Tibial nerve (tissue), 4 donors: Measurements from ENCODE around the gene SREK1IP1. TPM values are rescaled to one million over a fixed set of nuclear protein-coding genes. Genes with fewer than 3 reads are reported as not detected.

Source experiments
- DNase-seq, 2 donors: peaks; one replicate each; pipeline ENCODE4 v3.0.0-alpha.2; 2019; ENCODE audit warnings: low spot score in 2 of 2
- H3K27ac ChIP-seq, 4 donors: fragments of 200-600 bp; sonication (generic) in 3 of 4; one replicate each; pipeline ENCODE4 v1.5.1; 2017 to 2019; ENCODE audit warnings: mild to moderate bottlenecking in 1 of 4
- H3K27me3 ChIP-seq, 2 donors: fragments of 200-600 bp; sonication (generic) in 1 of 2; one replicate each; pipeline versions ENCODE4 v1.5.1 to v1.6.0; 2017 to 2019
- H3K36me3 ChIP-seq, 3 donors: fragments of 200-600 bp; sonication (generic); one replicate each; pipeline ENCODE4 v1.5.1; 2018 to 2019
- H3K4me1 ChIP-seq, 4 donors: fragments of 200-600 bp; sonication (generic) in 3 of 4; one replicate each; pipeline ENCODE4 v1.5.1; 2017 to 2019
- H3K4me3 ChIP-seq, 4 donors: fragments of 200-600 bp; sonication (generic) in 3 of 4; one replicate each; pipeline ENCODE4 v1.5.1; 2017 to 2019; ENCODE audit warnings: mild to moderate bottlenecking in 1 of 4, moderate library complexity in 1 of 4
- H3K9me3 ChIP-seq, 4 donors: fragments of 200-600 bp; sonication (generic) in 3 of 4; one replicate each; pipeline ENCODE4 v1.5.1; 2017 to 2019
- CTCF ChIP-seq, 5 experiments: fragments of 200-600 bp in 3 of 5; fragments of 450-650 bp in 2 of 5; sonication (generic) in 3 of 5; IDR thresholded peaks; one replicate each; pipeline ENCODE4 v1.5.1; 2016 to 2019; ENCODE audit warnings: antibody characterized with exemption in 5 of 5, mild to moderate bottlenecking in 3 of 5, moderate library complexity in 2 of 5
- EP300 ChIP-seq, 2 donors: sonication (generic); formaldehyde crosslinking; IDR thresholded peaks; one replicate each; pipeline ENCODE4 v1.6.1; 2017; ENCODE audit warnings: antibody characterized with exemption in 2 of 2, mild to moderate bottlenecking in 1 of 2
- POLR2A ChIP-seq, 2 donors: fragments of 450-650 bp; IDR thresholded peaks; one replicate each; pipeline ENCODE4 v1.6.1; 2017; ENCODE audit warnings: antibody characterized with exemption in 2 of 2, mild to moderate bottlenecking in 2 of 2, moderate library complexity in 2 of 2
- WGBS, 2 donors: methylation state at CpG; one replicate each; pipeline ENCODE4 v1.1.5; 2018; 5-methylcytosine and 5-hydroxymethylcytosine counted together
- total RNA-seq, 4 donors: library from RNA; depleted of rRNA; stranded (reverse); fragments of >200 nt; gene quantifications; one replicate each; pipeline ENCODE4 v1.1.0, GENCODE V29; 2016

The SREK1IP1 gene
- total RNA-seq, 4 donors from 2014 or later: 7.5 to 11.6 (median 10.2) TPM

GRCh38 chr5:64767959-64768357 lies 533 bp downstream of the SREK1IP1 start:
- H3K9me3 ChIP-seq: no peaks in the 10 kb centered on the region
- peak in 1 of 2 donors; percentile 17 for DNase-seq
- no peaks in the 10 kb centered on the region for H3K27me3 ChIP-seq
- peak overlapping the region; percentile 78 to 89 (median 87) for H3K27ac ChIP-seq
- peak overlapping the region; percentile 70 to 89 (median 78) for H3K4me3 ChIP-seq
- H3K36me3 ChIP-seq: peaks cover 0 to 12% (median 0%) of the 10 kb centered on the region in 3 donors
- peaks cover 0 to 67% (median 22%) of the 10 kb centered on the region in 4 donors for H3K4me1 ChIP-seq
- no peak for TF ChIP-seq POLR2A (IDR thresholded peaks at IDR 0.05)
- TF ChIP-seq CTCF (IDR thresholded peaks at IDR 0.05): no peak
- no peak for TF ChIP-seq EP300 (IDR thresholded peaks at IDR 0.05)
- WGBS, 2 donors: 0 to 1% methylated on average over 10 of the region's 10 CpGs

- 70 to 76% methylated on average over 2 of the region's 2 CpGs for WGBS, 2 donors
- peak overlapping the region in 2 of 4 donors; percentile 70 to 73 for H3K4me3 ChIP-seq
- TF ChIP-seq EP300 (IDR thresholded peaks at IDR 0.05) (no peak), POLR2A (IDR thresholded peaks at IDR 0.05) (no peak), CTCF (IDR thresholded peaks at IDR 0.05) (no peak)
- peaks cover 0 to 16% (median 0%) of the 10 kb centered on the region in 3 donors for H3K36me3 ChIP-seq
- H3K4me1 ChIP-seq: peaks cover 0 to 71% (median 21%) of the 10 kb centered on the region in 4 donors
- no peaks in the 10 kb centered on the region for H3K27me3 ChIP-seq
- no peaks in the 10 kb centered on the region for H3K9me3 ChIP-seq
- no peak overlapping the region for H3K27ac ChIP-seq
- DNase-seq: no peak
Measured at GRCh38 chr5:64766941-64767340, 1.6 kb downstream of the SREK1IP1 start.

- Histone ChIP-seq H3K4me1 (peaks cover 0 to 71% (median 21%) of the 10 kb centered on the region in 4 donors), H3K4me3 (no peak overlapping the region)
- WGBS, 2 donors: 88 to 95% methylated on average over 2 of the region's 2 CpGs
Measured at GRCh38 chr5:64765804-64766504, 2.5 kb downstream of the SREK1IP1 start.

GRCh38 chr5:64763948-64764503 lies 4.5 kb downstream of the SREK1IP1 start:
- 76 to 81% methylated on average over 4 of the region's 4 CpGs for WGBS, 2 donors
- Histone ChIP-seq H3K36me3 (peaks cover 0 to 16% (median 0%) of the 10 kb centered on the region in 3 donors), H3K9me3 (no peaks in the 10 kb centered on the region), H3K27me3 (no peaks in the 10 kb centered on the region), H3K4me3 (no peak overlapping the region), H3K4me1 (peaks cover 0 to 65% (median 13%) of the 10 kb centered on the region in 4 donors), H3K27ac (no peak overlapping the region)
- TF ChIP-seq POLR2A (IDR thresholded peaks at IDR 0.05): no peak
- TF ChIP-seq EP300 (IDR thresholded peaks at IDR 0.05): no peak
- TF ChIP-seq CTCF (IDR thresholded peaks at IDR 0.05): no peak
- no peak for DNase-seq

More at GRCh38 chr5:64765804-64766504, 2.5 kb downstream of the SREK1IP1 start:
- no peaks in the 10 kb centered on the region for H3K27me3 ChIP-seq
- H3K9me3 ChIP-seq: no peaks in the 10 kb centered on the region
- peaks cover 0 to 16% (median 0%) of the 10 kb centered on the region in 3 donors for H3K36me3 ChIP-seq
- TF ChIP-seq POLR2A (IDR thresholded peaks at IDR 0.05) (no peak), CTCF (IDR thresholded peaks at IDR 0.05) (no peak), EP300 (IDR thresholded peaks at IDR 0.05) (no peak)
- H3K27ac ChIP-seq: no peak overlapping the region
- DNase-seq: no peak
